Duodenal mucosa (tissue), 2 donors: ENCODE measurements around the gene GNG4.
"Not testable (repeated sequence)": the region's sequence is repeated elsewhere in the genome, so short reads cannot be mapped to it uniquely, and the experiment has no call there.

Experiments used
- H3K27ac ChIP-seq: one replicate; pipeline ENCODE4 v1.7.0; 2013; ENCODE audit warnings: low read depth, low read length
- H3K27me3 ChIP-seq, 2 donors: one replicate each; pipeline ENCODE4 v1.7.0; 2013; ENCODE audit warnings: low read length in 2 of 2, control low read depth in 1 of 2; ENCODE audit not compliant: insufficient read depth in 2 of 2, control insufficient read depth in 1 of 2
- H3K36me3 ChIP-seq, 2 donors: one replicate each; pipeline ENCODE4 v1.7.0; 2013; ENCODE audit warnings: low read length in 2 of 2, control low read depth in 1 of 2; ENCODE audit not compliant: insufficient read depth in 2 of 2, control insufficient read depth in 1 of 2
- H3K4me1 ChIP-seq, 2 donors: one replicate each; pipeline ENCODE4 v1.7.0; 2013; ENCODE audit warnings: low read length in 2 of 2, control low read depth in 1 of 2; ENCODE audit not compliant: insufficient read depth in 2 of 2, control insufficient read depth in 1 of 2
- H3K4me3 ChIP-seq, 2 donors: one replicate each; pipeline ENCODE4 v1.7.0; 2013; ENCODE audit warnings: low read length in 2 of 2, low read depth in 1 of 2
- H3K9ac ChIP-seq, 2 donors: one replicate each; pipeline ENCODE4 v1.7.0; 2013; ENCODE audit warnings: low read length in 2 of 2, low read depth in 1 of 2
- H3K9me3 ChIP-seq, 2 donors: one replicate each; pipeline ENCODE4 v1.7.0; 2013; ENCODE audit warnings: low read length in 2 of 2, control low read depth in 1 of 2; ENCODE audit not compliant: control insufficient read depth in 1 of 2

Gene GNG4

DNA sequence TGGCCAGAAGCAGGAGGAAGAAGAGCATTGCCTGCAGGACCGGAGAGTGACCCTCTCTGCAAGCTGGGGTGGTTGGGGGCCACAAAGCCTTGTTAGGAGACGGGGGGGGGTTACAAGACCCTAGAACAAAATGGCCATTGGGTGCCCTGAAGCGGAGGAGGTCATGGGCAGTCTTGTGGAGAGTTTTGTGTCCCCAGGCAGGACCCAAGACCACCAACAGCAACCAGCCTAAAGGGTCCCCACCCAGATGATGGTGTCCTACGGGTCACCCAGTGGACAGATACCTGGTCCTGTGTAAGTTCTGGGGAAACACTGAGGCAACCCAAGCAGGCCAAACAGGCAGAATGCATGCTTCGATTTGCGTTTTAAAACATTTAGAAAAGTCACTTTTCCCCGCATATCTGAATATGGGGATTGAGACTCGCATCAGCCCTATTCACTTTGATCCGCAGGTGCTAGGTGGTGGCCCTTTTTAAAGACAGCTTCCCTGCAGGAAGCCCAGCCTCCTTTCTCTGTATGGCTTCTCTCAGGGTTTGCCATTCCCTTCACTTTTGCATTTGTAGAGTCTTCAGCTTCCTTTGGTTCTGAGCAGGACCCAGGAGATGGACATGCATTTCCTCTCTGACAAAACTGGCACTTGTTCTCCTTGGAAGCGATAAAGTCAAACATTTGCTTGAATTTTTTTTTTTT lies 21.1 kb downstream of the GNG4 start:
- no peaks in the 10 kb centered on the region for H3K9me3 ChIP-seq
- no peak overlapping the region for H3K27ac ChIP-seq

DNA sequence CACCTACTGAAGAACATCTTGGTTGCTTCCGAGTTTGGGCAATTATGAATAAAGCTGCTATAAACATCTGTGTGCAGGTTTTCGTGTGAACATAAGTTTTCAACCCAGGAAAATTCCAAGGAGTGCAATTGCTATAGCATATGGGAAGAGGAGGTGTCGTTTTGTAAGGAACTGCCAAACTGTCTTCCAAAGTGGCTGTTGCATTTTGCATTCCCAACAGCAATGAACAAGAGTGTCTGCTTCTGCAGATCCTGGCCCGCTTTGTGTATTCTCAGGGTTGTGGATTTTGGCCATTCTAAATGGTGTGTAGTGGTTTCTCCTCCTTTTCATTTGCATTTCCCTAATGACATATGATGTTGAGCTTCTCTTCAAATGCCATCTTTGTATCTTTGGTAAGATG lies 23.8 kb downstream of the GNG4 start:
- H3K4me1 ChIP-seq = peaks cover 0 to 4% of the 10 kb centered on the region in 2 donors
- H3K9ac ChIP-seq = no peak overlapping the region
- no peak overlapping the region for H3K4me3 ChIP-seq
- H3K9me3 ChIP-seq = no peaks in the 10 kb centered on the region
- H3K36me3 ChIP-seq = no peaks in the 10 kb centered on the region
- no peak overlapping the region for H3K27ac ChIP-seq
- H3K27me3 ChIP-seq = no peaks in the 10 kb centered on the region

More for the DNA sequence above, 21.1 kb downstream of the GNG4 start:
- no peaks in the 10 kb centered on the region for H3K4me1 ChIP-seq
- no peaks in the 10 kb centered on the region for H3K36me3 ChIP-seq
- H3K27me3 ChIP-seq = no peaks in the 10 kb centered on the region
- no peak overlapping the region for H3K9ac ChIP-seq
- no peak overlapping the region for H3K4me3 ChIP-seq

DNA sequence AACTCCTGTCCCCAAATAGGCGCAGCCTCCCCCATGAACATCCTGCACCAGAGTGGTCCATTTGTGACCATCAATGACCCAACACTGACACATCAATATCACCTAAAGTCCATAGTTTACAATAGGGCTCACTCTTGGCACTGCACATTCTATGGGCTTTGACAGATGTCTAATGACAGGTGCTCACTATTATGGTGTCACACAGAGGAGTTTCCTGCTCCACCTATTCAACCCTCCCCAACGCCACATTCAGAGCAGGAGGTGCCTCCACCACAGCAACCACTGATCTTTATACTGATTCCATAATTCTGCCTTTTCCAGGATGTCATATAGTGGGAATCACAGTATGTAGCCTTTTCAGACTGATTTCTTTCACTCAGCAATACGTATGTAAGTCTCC lies 24.2 kb downstream of the GNG4 start:
- H3K4me3 ChIP-seq = no peak overlapping the region
- no peaks in the 10 kb centered on the region for H3K27me3 ChIP-seq
- no peaks in the 10 kb centered on the region for H3K36me3 ChIP-seq
- no peaks in the 10 kb centered on the region for H3K9me3 ChIP-seq
- no peak overlapping the region for H3K27ac ChIP-seq
- H3K9ac ChIP-seq = no peak overlapping the region
- H3K4me1 ChIP-seq = peaks cover 0 to 4% of the 10 kb centered on the region in 2 donors

DNA sequence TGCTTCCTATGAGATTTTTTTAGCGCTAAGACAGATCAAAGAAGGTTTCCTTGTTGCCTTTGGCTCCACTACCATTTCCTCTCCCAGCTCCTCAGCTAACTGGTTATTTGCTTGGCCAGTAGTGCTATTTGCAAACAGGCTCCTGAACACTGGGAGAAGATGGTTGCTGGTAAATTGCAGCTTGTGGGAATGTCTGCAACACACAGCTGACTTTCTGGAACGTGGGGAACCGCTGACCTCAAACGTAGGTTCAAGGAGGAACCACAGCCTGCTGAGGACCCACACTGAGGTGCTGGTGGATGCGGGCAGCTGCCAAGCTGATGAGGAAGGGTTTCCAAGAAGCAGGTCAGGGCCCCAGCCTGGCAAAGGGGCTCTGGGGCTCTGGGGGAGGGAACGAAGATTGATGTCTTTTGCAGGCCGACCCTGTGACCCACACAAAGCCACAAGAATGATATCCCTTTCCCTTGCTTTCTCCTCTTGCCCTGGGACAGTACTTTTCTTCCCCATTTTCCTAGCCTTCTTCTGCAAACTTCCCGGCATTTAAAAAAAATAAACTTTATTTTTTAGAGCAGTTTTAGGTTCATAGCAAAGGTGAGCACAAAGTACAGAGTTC lies 24.8 kb downstream of the GNG4 start:
- no peak overlapping the region for H3K4me3 ChIP-seq
- no peaks in the 10 kb centered on the region for H3K9me3 ChIP-seq
- no peaks in the 10 kb centered on the region for H3K27me3 ChIP-seq
- no peaks in the 10 kb centered on the region for H3K36me3 ChIP-seq
- no peak overlapping the region for H3K9ac ChIP-seq
- H3K27ac ChIP-seq = no peak overlapping the region
- peaks cover 0 to 4% of the 10 kb centered on the region in 2 donors for H3K4me1 ChIP-seq

DNA sequence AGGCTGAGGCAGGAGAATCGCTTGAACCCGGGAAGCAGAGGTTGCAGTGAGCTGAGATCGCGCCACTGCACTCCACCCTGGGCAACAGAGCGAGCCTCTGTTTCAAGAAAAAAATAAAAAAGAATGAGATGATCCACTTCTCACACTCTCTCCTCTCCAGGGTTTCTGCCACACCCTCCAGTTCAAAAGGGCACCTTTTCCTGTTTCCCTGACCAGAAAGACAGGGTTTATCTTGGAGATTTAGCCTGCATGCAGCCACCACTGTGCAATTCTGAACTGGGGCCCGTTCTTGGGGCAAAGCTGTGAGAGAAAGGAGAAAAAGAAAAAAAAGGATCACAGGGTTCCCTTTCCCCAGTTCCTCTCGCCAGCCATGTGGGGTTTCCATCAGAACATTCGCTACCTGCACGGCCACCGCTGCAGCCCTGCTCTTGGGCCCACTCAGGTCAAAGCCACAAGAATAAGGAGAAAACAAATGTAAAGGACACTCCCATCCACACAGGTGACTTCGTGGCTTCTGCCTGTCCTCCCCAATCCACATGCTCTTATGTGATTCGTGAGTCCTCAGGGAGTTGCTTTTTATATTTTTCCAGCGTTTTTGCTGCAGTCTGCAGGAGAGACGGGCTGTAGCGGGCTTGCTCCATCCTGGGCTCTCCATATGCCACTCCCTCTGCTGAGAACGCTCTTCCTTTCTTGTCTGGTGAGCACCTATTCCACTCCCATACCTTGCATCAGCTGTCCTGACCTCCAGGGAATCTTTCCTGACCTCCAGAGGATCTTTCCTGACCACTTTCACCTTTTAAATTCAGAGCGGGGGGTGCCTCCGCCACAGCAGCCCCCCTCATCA lies 26.4 kb downstream of the GNG4 start:
- Histone ChIP-seq H3K9ac (no peak overlapping the region), H3K9me3 (no peaks in the 10 kb centered on the region), H3K27me3 (no peaks in the 10 kb centered on the region), H3K4me3 (no peak overlapping the region), H3K36me3 (no peaks in the 10 kb centered on the region), H3K4me1 (peaks cover 0 to 4% of the 10 kb centered on the region in 2 donors), H3K27ac (no peak overlapping the region)

DNA sequence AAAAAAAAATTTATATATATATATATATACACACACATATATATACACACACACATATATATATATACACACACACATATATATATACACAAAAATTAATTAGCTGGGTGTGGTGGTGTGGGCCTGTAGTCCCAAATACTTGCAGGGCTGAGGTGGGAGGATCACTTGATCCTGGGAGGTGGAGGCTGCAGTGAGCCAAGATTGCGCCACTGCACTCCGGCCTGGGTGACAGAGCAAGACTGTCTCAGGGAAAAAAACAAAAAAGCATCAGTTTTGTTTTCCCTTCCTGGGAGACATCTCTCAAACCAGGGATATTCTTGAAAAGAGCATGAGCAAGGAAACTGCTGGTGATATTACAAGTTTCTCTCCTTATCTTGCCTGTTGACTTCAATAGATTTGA lies 30.4 kb downstream of the GNG4 start:
- not testable (repeated sequence) for H3K9me3 ChIP-seq, H3K4me3 ChIP-seq, H3K36me3 ChIP-seq, H3K9ac ChIP-seq, H3K4me1 ChIP-seq, H3K27me3 ChIP-seq, H3K27ac ChIP-seq

DNA sequence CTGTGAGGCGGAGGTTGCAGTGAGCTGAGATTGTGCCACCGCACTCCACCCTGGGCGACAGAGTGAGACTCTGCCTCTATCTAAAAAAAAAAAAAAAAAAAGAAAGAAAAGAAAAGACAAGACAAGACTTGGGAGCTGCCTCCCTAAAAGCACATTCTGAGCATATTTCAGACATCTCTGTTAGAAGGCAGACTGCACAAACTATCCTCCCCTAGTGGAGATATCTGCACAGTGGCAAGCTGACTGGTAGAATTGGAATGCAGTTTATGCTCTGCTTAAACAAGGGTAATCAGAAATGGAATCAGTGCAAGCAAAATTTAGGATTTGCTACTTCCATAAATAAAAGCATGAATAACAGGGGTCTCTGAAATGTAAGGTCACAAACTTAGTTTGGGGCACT lies 31.8 kb downstream of the GNG4 start:
- no peaks in the 10 kb centered on the region for H3K27me3 ChIP-seq
- H3K9ac ChIP-seq = no peak overlapping the region
- no peak overlapping the region for H3K27ac ChIP-seq
- H3K9me3 ChIP-seq = no peaks in the 10 kb centered on the region
- H3K36me3 ChIP-seq = no peaks in the 10 kb centered on the region
- peaks cover 8 to 10% of the 10 kb centered on the region in 2 donors for H3K4me1 ChIP-seq
- H3K4me3 ChIP-seq = no peak overlapping the region

DNA sequence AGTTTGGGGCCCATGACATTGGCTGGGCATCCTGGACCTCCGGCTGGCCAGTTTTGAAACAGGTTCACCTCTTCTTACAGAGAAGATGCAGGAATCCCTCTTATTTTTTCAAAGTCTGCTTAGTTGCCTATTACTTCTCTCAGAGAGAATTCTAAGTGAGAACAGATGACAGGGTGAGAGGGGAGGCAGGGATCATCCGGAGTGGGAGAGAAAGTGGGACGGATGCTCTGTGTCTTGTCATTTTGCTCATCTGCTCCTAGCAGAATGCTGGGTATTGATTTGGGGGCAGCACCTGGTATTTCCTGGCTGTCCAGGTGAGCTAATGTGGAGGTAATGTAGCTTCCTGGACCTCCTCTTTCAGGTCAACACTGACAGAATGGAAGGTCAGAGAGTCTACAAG lies 32.4 kb downstream of the GNG4 start:
- H3K4me1 ChIP-seq = peaks cover 7 to 10% of the 10 kb centered on the region in 2 donors
- H3K27me3 ChIP-seq = no peaks in the 10 kb centered on the region
- no peak overlapping the region for H3K9ac ChIP-seq
- H3K4me3 ChIP-seq = no peak overlapping the region
- H3K36me3 ChIP-seq = no peaks in the 10 kb centered on the region
- H3K9me3 ChIP-seq = no peaks in the 10 kb centered on the region
- no peak overlapping the region for H3K27ac ChIP-seq

DNA sequence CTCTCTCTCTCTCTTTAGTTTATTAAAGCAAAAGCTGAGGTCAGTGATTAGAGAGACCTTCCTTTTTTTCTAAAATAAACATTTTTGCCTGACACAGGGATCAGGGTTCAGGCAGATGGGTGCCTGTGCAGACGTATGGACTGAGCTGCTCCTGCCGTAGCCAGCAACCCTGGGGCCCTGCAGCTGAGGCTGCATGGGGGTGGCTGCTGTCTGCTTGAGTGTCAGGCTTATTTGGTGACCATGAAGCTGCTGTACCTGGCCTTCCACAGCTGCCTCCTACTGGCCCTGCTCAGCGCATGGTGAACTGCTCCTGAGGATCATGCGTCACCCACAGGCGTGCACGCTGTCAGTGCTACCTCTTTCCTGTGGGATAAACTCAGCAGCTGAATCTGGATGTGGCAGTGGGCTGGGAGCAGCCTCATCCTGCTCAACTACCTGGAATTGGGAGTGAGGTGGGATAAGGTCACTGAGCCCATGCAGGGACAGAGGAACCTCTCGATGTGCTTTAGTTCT lies 35.1 kb downstream of the GNG4 start:
- H3K9ac ChIP-seq = no peak overlapping the region
- H3K27me3 ChIP-seq = no peaks in the 10 kb centered on the region
- no peaks in the 10 kb centered on the region for H3K36me3 ChIP-seq
- no peaks in the 10 kb centered on the region for H3K9me3 ChIP-seq
- peaks cover 7 to 10% of the 10 kb centered on the region in 2 donors for H3K4me1 ChIP-seq
- H3K27ac ChIP-seq = no peak overlapping the region
- H3K4me3 ChIP-seq = no peak overlapping the region

DNA sequence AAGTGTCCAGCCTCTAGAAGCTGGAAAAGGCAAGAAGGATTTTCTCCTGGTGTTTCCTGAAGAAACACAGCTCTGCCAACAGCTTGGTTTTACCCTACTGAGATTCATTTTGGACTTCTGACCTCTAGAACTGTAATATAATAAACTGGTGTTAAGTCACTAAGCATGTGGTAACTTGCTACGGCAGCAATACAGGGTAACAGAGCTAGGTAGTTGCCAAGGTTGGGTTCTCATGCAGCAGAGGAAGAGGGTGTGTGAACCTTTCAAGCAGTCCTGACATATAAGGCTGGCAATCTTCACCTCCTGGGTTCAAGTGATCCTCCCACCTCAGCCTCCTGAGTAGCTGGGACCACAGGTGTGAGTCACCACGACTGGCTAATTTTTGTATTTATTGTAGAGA lies 36.0 kb downstream of the GNG4 start:
- H3K4me1 ChIP-seq = peaks cover 7 to 10% of the 10 kb centered on the region in 2 donors
- H3K9me3 ChIP-seq = no peaks in the 10 kb centered on the region
- H3K27ac ChIP-seq = no peak overlapping the region
- no peak overlapping the region for H3K4me3 ChIP-seq
- no peak overlapping the region for H3K9ac ChIP-seq
- H3K27me3 ChIP-seq = no peaks in the 10 kb centered on the region
- no peaks in the 10 kb centered on the region for H3K36me3 ChIP-seq
